ENCODE measurements around the gene SPIRE1. TPM values are rescaled to one million over a fixed set of nuclear protein-coding genes. Genes with fewer than 3 reads are reported as not detected.

The SPIRE1 gene
- total RNA-seq, 2 experiments from 2014 or later: 0.99 to 1.4 TPM

DNA sequence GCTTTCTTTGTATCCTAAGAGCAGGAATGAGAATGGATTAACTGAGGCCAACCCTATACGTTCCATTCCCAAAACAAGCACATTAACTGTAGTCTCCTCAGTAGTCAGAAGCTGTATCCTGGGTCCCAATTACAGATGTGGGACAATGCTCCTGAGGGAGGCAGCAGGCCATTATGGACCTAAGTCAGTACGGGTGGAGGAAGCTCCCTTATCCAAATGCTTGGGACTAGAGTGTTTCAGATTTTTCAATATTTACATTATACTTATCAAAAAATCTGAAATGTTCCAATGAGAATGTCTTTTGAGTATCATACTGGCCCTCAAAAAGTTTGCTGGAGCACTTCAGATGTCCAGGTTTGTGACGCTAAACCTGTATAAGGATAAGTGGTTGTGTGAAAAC is 160.1 kb downstream of the SPIRE1 start:
- ATAC-seq (ENCODE audit: poor library complexity): no peak
- intact Hi-C loops (cut with DNase I, micrococcal nuclease): no loop called here
- no peaks in the 10 kb centered on the region for H3K36me3 Mint-ChIP-seq (ENCODE audit: low read depth)
- no peaks in the 10 kb centered on the region for H3K9me3 ChIP-seq (ENCODE audit: control insufficient read depth in 1 of 2, insufficient read depth in 1 of 2, low read length in 2 of 2)
- H3K27me3 ChIP-seq (ENCODE audit: control insufficient read depth in 1 of 2, insufficient read depth in 2 of 2, low read length in 2 of 2): no peaks in the 10 kb centered on the region
- H3K4me3 Mint-ChIP-seq: no peak overlapping the region
- H3K4me1 ChIP-seq (ENCODE audit: insufficient read depth, low read length): no peaks in the 10 kb centered on the region
- no peaks in the 10 kb centered on the region for H3K4me1 Mint-ChIP-seq (ENCODE audit: low read depth)
- H3K9me3 Mint-ChIP-seq: no peaks in the 10 kb centered on the region
- H3K4me3 ChIP-seq (ENCODE audit: low read length): no peak overlapping the region
- no peak overlapping the region for H3K27ac ChIP-seq (ENCODE audit: low read depth in 1 of 2, low read length in 2 of 2)
- CTCF ChIA-PET: no interaction called here
- H3K27me3 Mint-ChIP-seq: no peaks in the 10 kb centered on the region
- no peak for DNase-seq
- POLR2A ChIA-PET: no interaction called here
- H3K27ac Mint-ChIP-seq: no peak overlapping the region
- no peaks in the 10 kb centered on the region for H3K36me3 ChIP-seq (ENCODE audit: insufficient read depth, low read length)
- TF ChIP-seq, protein P1, sequence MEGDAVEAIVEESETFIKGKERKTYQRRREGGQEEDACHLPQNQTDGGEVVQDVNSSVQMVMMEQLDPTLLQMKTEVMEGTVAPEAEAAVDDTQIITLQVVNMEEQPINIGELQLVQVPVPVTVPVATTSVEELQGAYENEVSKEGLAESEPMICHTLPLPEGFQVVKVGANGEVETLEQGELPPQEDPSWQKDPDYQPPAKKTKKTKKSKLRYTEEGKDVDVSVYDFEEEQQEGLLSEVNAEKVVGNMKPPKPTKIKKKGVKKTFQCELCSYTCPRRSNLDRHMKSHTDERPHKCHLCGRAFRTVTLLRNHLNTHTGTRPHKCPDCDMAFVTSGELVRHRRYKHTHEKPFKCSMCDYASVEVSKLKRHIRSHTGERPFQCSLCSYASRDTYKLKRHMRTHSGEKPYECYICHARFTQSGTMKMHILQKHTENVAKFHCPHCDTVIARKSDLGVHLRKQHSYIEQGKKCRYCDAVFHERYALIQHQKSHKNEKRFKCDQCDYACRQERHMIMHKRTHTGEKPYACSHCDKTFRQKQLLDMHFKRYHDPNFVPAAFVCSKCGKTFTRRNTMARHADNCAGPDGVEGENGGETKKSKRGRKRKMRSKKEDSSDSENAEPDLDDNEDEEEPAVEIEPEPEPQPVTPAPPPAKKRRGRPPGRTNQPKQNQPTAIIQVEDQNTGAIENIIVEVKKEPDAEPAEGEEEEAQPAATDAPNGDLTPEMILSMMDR (IDR thresholded peaks at IDR 0.05): no peak

DNA sequence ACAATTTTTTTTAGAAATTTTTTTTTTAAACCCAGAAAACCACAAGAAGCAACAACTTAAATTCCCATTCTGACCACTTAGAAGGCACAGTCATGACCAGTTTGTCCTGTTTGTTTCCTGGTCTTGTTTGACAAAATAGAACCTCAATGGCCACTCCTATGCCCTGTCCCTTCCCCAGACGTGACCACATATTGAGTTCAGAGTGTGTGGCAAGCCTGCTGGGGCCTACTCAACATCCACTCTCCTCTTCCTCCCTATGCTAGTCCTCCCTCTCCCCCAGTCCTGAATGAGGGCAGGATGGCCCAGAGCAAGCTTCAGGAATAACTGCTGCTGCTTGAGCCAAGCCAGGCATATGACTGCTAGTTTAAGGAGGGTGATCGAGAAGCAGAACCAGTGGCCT is 160.6 kb downstream of the SPIRE1 start:
- POLR2A ChIA-PET: no interaction called here

DNA sequence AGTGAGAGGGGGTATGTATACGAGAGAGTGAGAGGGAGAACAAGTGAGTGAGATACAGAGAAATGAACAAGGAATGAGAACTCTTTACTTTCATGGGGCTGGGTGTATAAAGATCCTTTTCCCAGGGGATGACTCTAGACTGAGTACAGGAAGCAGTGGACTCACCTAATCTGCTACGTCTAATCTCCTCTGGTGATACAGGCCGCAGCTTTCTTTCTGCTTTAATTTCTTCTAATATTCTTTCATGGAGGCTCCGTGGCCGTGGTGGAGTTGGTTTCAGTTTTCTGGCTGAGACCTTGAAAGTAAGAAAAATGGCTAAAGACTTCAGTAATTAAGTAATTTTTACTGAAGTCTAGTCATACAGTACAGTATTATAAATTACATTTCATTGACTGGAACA is 165.0 kb downstream of the SPIRE1 start:
- no peaks in the 10 kb centered on the region for H3K4me1 ChIP-seq (ENCODE audit: insufficient read depth, low read length)
- H3K4me1 Mint-ChIP-seq (ENCODE audit: low read depth): no peaks in the 10 kb centered on the region
- TF ChIP-seq, protein P1 (IDR thresholded peaks at IDR 0.05): no peak
- H3K27me3 ChIP-seq (ENCODE audit: control insufficient read depth in 1 of 2, insufficient read depth in 2 of 2, low read length in 2 of 2): no peaks in the 10 kb centered on the region
- ChIA-PET POLR2A (no interaction called here), CTCF (no interaction called here)
- no peak overlapping the region for H3K4me3 ChIP-seq (ENCODE audit: low read length)
- H3K27ac ChIP-seq (ENCODE audit: low read depth in 1 of 2, low read length in 2 of 2): no peak overlapping the region
- intact Hi-C loops (cut with DNase I, micrococcal nuclease): no loop called here
- peaks cover 7% of the 10 kb centered on the region for H3K36me3 Mint-ChIP-seq (ENCODE audit: low read depth)
- no peak for ATAC-seq (ENCODE audit: poor library complexity)
- H3K9me3 ChIP-seq (ENCODE audit: control insufficient read depth in 1 of 2, insufficient read depth in 1 of 2, low read length in 2 of 2): no peaks in the 10 kb centered on the region
- H3K9me3 Mint-ChIP-seq: no peaks in the 10 kb centered on the region
- no peak for DNase-seq
- no peaks in the 10 kb centered on the region for H3K27me3 Mint-ChIP-seq
- no peaks in the 10 kb centered on the region for H3K36me3 ChIP-seq (ENCODE audit: insufficient read depth, low read length)
- no peak overlapping the region for H3K27ac Mint-ChIP-seq
- H3K4me3 Mint-ChIP-seq: no peak overlapping the region

More for the DNA sequence above, 160.6 kb downstream of the SPIRE1 start:
- Histone ChIP-seq H3K4me3 (ENCODE audit: low read length) (no peak overlapping the region), H3K27ac (ENCODE audit: low read depth in 1 of 2, low read length in 2 of 2) (no peak overlapping the region), H3K9me3 (ENCODE audit: control insufficient read depth in 1 of 2, insufficient read depth in 1 of 2, low read length in 2 of 2) (no peaks in the 10 kb centered on the region), H3K4me1 (ENCODE audit: insufficient read depth, low read length) (no peaks in the 10 kb centered on the region), H3K36me3 (ENCODE audit: insufficient read depth, low read length) (no peaks in the 10 kb centered on the region), H3K27me3 (ENCODE audit: control insufficient read depth in 1 of 2, insufficient read depth in 2 of 2, low read length in 2 of 2) (no peaks in the 10 kb centered on the region)
- Mint-ChIP-seq H3K36me3 (ENCODE audit: low read depth) (no peaks in the 10 kb centered on the region), H3K9me3 (no peaks in the 10 kb centered on the region), H3K4me1 (ENCODE audit: low read depth) (no peaks in the 10 kb centered on the region), H3K27me3 (no peaks in the 10 kb centered on the region), H3K4me3 (no peak overlapping the region), H3K27ac (no peak overlapping the region)
- no peak for ATAC-seq (ENCODE audit: poor library complexity)
- CTCF ChIA-PET: no interaction called here
- DNase-seq: no peak
- TF ChIP-seq, protein P1 (IDR thresholded peaks at IDR 0.05): no peak
- intact Hi-C loops (cut with DNase I, micrococcal nuclease): no loop called here

Measured in CD4-positive, alpha-beta T cell (primary cell).